ENCODE results near the gene MSANTD2.

DNA sequence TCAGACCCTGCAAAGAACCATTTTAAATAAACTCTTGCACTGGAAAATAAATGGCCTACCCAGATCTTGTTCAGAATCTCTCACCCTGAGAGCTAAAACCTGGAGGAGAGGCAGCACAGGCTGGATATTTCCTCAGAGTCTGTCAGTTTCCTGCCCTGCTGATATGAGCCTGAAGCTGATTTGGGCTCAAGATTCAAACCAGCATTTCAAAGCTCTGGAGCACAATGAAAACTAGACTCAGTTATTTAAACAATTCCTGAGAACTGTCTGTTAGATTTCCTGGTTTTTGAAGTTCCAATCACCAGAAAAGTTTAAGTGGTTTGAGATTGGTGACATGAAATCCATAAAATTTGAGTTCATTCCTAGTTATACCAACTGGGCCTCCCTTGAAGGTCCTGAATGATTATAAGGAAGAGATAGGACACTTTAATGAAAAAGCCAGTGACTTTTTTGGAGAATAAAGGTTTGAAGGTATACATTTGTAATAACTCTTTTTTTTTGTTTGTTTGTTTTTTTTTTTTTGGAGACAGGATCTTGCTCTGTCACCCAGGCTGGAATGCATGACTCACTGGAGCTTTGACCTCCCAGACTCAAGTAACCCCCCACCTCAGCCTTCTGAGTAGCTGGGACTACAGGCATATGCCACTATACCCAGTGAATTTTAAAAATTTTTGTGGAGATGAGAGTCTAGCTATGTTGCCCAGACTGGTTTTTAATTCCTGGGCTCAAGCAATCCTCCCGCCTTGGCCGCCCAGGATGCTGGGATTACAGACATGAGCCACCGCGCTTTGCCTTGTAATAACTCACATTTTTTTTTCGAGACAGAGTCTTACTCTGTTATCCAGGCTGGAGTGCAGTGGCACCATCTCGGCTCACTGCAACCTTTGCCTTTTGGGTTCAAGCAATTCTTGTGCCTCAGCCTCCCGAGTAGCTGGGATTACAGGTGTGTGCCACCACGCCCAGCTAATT, 30.1 kb downstream of the MSANTD2 start:
- TF ChIP-seq, protein P1, sequence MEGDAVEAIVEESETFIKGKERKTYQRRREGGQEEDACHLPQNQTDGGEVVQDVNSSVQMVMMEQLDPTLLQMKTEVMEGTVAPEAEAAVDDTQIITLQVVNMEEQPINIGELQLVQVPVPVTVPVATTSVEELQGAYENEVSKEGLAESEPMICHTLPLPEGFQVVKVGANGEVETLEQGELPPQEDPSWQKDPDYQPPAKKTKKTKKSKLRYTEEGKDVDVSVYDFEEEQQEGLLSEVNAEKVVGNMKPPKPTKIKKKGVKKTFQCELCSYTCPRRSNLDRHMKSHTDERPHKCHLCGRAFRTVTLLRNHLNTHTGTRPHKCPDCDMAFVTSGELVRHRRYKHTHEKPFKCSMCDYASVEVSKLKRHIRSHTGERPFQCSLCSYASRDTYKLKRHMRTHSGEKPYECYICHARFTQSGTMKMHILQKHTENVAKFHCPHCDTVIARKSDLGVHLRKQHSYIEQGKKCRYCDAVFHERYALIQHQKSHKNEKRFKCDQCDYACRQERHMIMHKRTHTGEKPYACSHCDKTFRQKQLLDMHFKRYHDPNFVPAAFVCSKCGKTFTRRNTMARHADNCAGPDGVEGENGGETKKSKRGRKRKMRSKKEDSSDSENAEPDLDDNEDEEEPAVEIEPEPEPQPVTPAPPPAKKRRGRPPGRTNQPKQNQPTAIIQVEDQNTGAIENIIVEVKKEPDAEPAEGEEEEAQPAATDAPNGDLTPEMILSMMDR (IDR thresholded peaks at IDR 0.05; ENCODE audit: low read depth, low read length, poor library complexity, severe bottlenecking), result no peak
- no peak for TF ChIP-seq EZH2phosphoT487 (IDR thresholded peaks at IDR 0.05; ENCODE audit: borderline replicate concordance, low read length)

All from DOHH2 (cell line).